ENCODE results near the gene CAPN5.

GRCh38 chr11:77137421-77137820 is 70.7 kb downstream of the CAPN5 start:
- TF ChIP-seq RAD51 (IDR thresholded peaks at IDR 0.05) (no peak), POLR2A (IDR thresholded peaks at IDR 0.05; ENCODE audit: low read depth, low read length) (no peak), ZNF24 (IDR thresholded peaks at IDR 0.05) (no peak), SMARCA5 (IDR thresholded peaks at IDR 0.05) (no peak), CTCF (IDR thresholded peaks at IDR 0.05 in 2 of 3, conservative IDR thresholded peaks at IDR 0.05 in 1 of 3; ENCODE audit: control insufficient read depth in 2 of 3, extremely low read depth in 1 of 3, insufficient read depth in 1 of 3, low read depth in 3 of 3, low read length in 3 of 3) (no peak)
